Esophagus muscularis mucosa (tissue), 3 donors: ENCODE measurements around the gene SEMA7A.

ENCODE experiments used
- CTCF ChIP-seq, 3 experiments: fragments of 200-600 bp in 2 of 3; fragments of 450-650 bp in 1 of 3; sonication (generic) in 2 of 3; IDR thresholded peaks; one replicate each; pipeline ENCODE4 v1.5.1; 2017 to 2019; ENCODE audit warnings: antibody characterized with exemption in 3 of 3, mild to moderate bottlenecking in 2 of 3, moderate library complexity in 1 of 3
- EP300 ChIP-seq: sonication (generic); formaldehyde crosslinking; IDR thresholded peaks from one replicate; pipeline ENCODE4 v1.6.1; 2017; ENCODE audit warnings: antibody characterized with exemption

GRCh38 chr15:74422265-74422651, 11.5 kb downstream of the SEMA7A start:
- TF ChIP-seq CTCF (IDR thresholded peaks at IDR 0.05) (no peak), EP300 (no peak)
